MCF 10A (cell line): ENCODE data around the gene ATG7. TPM values are rescaled to one million over a fixed set of nuclear protein-coding genes. Genes with fewer than 3 reads are reported as not detected.

Experiments used
- BruUV-seq: library from RNA; stranded (reverse); fragments of 400-500 nt; replicated peaks from 2 replicates; lab custom pipeline; 2021; lab: Mats Ljungman, UMichigan
- CTCF ChIA-PET: fragments of 300-600 bp; sonication (Branson Sonifier 250); formaldehyde crosslinking; extraction: SDS; loops from one replicate; lab custom pipeline; 2021; ENCODE audit warnings: antibody characterized with exemption, inconsistent platforms; lab: Yijun Ruan, JAX
- POLR2A ChIA-PET: fragments of 300-600, 350-650 bp; sonication (Branson Sonifier 250); formaldehyde crosslinking; extraction: SDS; loops from one replicate; lab custom pipeline; 2020; ENCODE audit warnings: antibody characterized with exemption, inconsistent platforms; lab: Yijun Ruan, JAX
- DNase-seq: peaks from one replicate; pipeline ENCODE4 v3.0.0-alpha.2; 2018; ENCODE audit not compliant: unreplicated experiment
- H3K27ac Mint-ChIP-seq: one replicate; pipeline ENCODE4 v1.8.0; 2022; ENCODE audit warnings: mild to moderate bottlenecking, low read depth, mixed read lengths; ENCODE audit not compliant: unreplicated experiment
- H3K27me3 Mint-ChIP-seq: one replicate; pipeline ENCODE4 v1.8.0; 2022; ENCODE audit warnings: mixed read lengths; ENCODE audit not compliant: insufficient read depth, unreplicated experiment
- H3K36me3 Mint-ChIP-seq: one replicate; pipeline ENCODE4 v1.8.0; 2022; ENCODE audit warnings: mild to moderate bottlenecking, moderate library complexity, mixed read lengths; ENCODE audit not compliant: insufficient read depth, unreplicated experiment
- H3K4me1 Mint-ChIP-seq: one replicate; pipeline ENCODE4 v1.8.0; 2022; ENCODE audit warnings: mixed read lengths; ENCODE audit not compliant: insufficient read depth, unreplicated experiment
- H3K4me3 Mint-ChIP-seq: one replicate; pipeline ENCODE4 v1.8.0; 2022; ENCODE audit warnings: mild to moderate bottlenecking, moderate library complexity, mixed read lengths; ENCODE audit not compliant: unreplicated experiment
- H3K9me3 Mint-ChIP-seq: one replicate; pipeline ENCODE4 v1.8.0; 2022; ENCODE audit warnings: mixed read lengths; ENCODE audit not compliant: unreplicated experiment
- intact Hi-C: fragments of 100-400 bp; cut with micrococcal nuclease; formaldehyde crosslinking; loops from 2 replicates; pipeline ENCODE4 v1.14.1; 2022
- total RNA-seq: library from RNA; stranded (reverse); gene quantifications from 2 replicates; pipeline ENCODE4 v1.2.3, GENCODE V29; 2022
- TF ChIP-seq, protein P1 (sequence below): fragments of 200-600 bp; IDR thresholded peaks from one replicate; pipeline ENCODE4 v1.8.0; 2022; ENCODE audit warnings: antibody characterized with exemption, mild to moderate bottlenecking; ENCODE audit not compliant: unreplicated experiment

Gene ATG7
- total RNA-seq, 1 experiment from 2014 or later = 54.0 TPM

DNA sequence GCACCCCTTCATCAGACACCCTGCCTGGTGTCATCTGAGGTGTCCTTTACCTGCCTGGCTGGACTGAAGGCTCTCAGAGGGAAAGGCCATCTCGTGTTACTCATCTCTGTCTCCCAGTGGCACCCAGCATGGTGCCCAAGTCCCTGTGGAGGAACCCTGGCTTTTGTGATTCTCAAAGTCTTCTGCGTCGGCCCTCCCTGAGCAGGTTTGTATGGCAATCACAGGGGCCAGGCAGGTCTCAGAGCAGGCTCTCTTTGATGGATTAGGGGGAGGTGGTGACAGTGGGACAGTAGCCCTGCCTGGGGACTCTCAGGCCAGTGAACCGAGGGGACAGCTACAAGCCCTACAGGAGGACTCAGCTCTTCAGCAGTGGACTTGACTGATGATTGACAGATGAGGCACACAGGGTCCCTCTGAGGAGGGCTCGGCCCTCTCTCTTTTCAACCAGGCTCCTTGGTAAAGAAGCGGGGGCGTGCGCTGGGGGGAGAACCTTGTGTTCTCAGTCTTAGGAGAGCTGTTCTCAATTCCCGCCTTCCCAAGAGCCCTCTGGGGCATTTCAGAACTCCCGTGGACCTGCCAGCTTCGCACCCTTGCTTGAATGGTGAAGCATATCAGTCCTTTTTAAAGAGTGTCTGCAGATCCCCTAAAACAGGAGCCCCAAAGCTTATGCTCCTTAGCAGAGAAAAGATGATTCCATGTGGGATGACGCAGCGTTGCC lies 263.2 kb downstream of the ATG7 start:
- intact Hi-C loops = no loop called here

DNA sequence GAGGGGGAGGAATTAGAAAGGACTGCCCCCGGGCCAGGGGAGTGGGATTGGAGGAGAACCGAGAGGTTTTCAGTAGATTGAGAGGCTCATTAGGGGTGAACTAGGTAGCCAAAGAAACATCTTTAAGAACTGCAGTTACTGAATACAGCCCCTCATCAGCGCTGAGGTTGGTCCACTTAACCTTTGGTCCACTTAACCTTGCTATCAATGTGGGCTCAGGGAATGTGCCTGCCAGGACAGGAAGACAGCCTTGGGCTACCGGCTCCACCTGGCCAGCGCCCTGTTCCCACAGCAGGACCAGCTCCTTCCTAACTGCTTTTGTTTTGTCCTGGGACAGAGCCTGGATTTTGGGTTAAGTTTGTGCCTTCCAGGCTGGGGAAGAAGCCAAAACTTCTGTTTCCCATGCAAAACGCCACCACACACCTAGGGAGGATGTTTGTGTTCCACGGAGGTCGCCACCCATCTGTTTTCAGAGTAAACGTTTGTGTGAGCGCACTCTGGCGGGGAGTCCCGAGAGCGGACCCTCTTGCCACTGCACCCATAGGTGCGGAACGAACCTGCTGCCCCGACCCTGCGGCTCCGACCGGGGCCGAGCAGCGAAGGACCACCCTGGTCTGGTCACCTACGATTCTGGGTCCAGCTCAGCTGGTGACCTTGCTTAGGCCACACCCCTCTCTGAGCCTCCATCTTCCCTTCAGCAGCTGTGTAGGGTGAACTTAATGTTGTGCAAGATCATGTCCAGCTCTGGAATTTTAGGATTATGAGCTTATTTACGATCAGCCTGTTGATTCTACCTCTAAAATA lies 264.1 kb downstream of the ATG7 start:
- intact Hi-C loops = no loop called here
- Mint-ChIP-seq H3K27ac (no peak overlapping the region), H3K4me1 (no peaks in the 10 kb centered on the region), H3K36me3 (peaks cover 2% of the 10 kb centered on the region), H3K27me3 (no peaks in the 10 kb centered on the region), H3K9me3 (no peaks in the 10 kb centered on the region), H3K4me3 (no peak overlapping the region)
- ChIA-PET POLR2A (no interaction called here), CTCF (interaction anchor here (0.6 to 1.0 kb wide), 2 partner anchors 14 to 153 kb away, joined by 3 read pairs; no protein-coding TSS in a partner anchor)
- TF ChIP-seq, protein P1, sequence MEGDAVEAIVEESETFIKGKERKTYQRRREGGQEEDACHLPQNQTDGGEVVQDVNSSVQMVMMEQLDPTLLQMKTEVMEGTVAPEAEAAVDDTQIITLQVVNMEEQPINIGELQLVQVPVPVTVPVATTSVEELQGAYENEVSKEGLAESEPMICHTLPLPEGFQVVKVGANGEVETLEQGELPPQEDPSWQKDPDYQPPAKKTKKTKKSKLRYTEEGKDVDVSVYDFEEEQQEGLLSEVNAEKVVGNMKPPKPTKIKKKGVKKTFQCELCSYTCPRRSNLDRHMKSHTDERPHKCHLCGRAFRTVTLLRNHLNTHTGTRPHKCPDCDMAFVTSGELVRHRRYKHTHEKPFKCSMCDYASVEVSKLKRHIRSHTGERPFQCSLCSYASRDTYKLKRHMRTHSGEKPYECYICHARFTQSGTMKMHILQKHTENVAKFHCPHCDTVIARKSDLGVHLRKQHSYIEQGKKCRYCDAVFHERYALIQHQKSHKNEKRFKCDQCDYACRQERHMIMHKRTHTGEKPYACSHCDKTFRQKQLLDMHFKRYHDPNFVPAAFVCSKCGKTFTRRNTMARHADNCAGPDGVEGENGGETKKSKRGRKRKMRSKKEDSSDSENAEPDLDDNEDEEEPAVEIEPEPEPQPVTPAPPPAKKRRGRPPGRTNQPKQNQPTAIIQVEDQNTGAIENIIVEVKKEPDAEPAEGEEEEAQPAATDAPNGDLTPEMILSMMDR = no peak
- no TSS peak for BruUV-seq
- DNase-seq = no peak

More for the DNA sequence above, 263.2 kb downstream of the ATG7 start:
- Mint-ChIP-seq H3K9me3 (no peaks in the 10 kb centered on the region), H3K27me3 (no peaks in the 10 kb centered on the region), H3K27ac (no peak overlapping the region), H3K36me3 (peaks cover 11% of the 10 kb centered on the region), H3K4me1 (peaks cover 7% of the 10 kb centered on the region), H3K4me3 (no peak overlapping the region)
- BruUV-seq = no TSS peak
- ChIA-PET CTCF (interaction anchor here (0.6 to 2.9 kb wide), 3 partner anchors 15 to 475 kb away, joined by 3 to 9 read pairs (median 3); no protein-coding TSS in a partner anchor), POLR2A (no interaction called here)
- TF ChIP-seq, protein P1 = no peak
- DNase-seq = no peak

DNA sequence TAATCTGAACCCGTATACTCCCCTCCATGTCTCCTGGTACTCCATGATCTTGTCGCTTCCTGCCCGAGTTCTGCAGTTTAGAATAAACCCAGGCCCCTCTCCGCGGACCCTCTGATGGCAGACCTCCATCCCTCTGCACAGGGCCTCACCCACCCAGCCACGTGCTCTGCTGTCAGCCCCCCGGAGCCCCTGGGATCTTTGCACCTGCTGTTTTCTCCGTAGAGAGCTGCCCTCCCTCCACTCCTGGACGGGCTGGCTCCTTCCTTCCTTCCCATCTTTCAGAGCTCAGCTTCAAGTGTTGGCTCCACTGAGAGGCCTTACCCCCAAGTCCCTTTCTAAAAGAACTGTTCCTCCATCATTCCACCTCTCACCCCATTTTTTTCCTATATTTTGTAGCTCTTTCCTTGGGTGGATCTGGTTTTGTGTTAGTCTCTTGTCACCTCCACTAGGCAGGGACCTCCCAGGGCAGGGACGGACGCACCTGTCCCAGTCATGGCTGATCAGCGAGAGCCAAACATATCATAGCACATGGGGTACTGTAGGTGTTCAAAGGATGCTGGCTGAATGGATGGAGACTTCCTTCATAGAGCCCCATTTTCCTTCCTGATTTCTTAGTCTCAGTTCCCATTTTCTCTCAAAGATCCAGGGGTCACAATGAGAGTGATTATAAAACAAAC lies 264.9 kb downstream of the ATG7 start:
- BruUV-seq = no TSS peak
- no peaks in the 10 kb centered on the region for H3K36me3 Mint-ChIP-seq
- DNase-seq = no peak
- ChIA-PET CTCF (interaction anchor here (0.5 to 1.0 kb wide), 2 partner anchors 153 to 186 kb away, joined by 3 to 4 read pairs; no protein-coding TSS in a partner anchor), POLR2A (no interaction called here)
- TF ChIP-seq, protein P1 = no peak
- no peaks in the 10 kb centered on the region for H3K9me3 Mint-ChIP-seq
- H3K27me3 Mint-ChIP-seq = no peaks in the 10 kb centered on the region
- no peak overlapping the region for H3K27ac Mint-ChIP-seq
- no peak overlapping the region for H3K4me3 Mint-ChIP-seq
- no peaks in the 10 kb centered on the region for H3K4me1 Mint-ChIP-seq
- intact Hi-C loops = no loop called here
